B cell (primary cell): Measurements from ENCODE around the gene ZNF827. TPM values are rescaled to one million over a fixed set of nuclear protein-coding genes. Genes with fewer than 3 reads are reported as not detected.

Experiments used
- ATAC-seq: fragments of 200-7000 bp; cut with Tn5 transposase; one replicate; pipeline ENCODE4 v1.10.0; 2021; ENCODE audit warnings: low read depth, mild to moderate bottlenecking, moderate number of reproducible peaks, moderate library complexity
- CTCF ChIA-PET: fragments of 350-600 bp; sonication (Branson Sonifier 250); formaldehyde crosslinking; loops from one replicate; lab custom pipeline; 2021; ENCODE audit warnings: antibody characterized with exemption, inconsistent platforms; lab: Charles Lee
- POLR2A ChIA-PET: fragments of 350-600 bp; sonication (Branson Sonifier 250); formaldehyde crosslinking; loops from one replicate; lab custom pipeline; 2021; ENCODE audit warnings: antibody characterized with exemption; lab: Charles Lee
- DNase-seq: peaks from one replicate; pipeline ENCODE4 v3.0.0; 2013
- H2AFZ ChIP-seq: 2 replicates; pipeline ENCODE4 v1.6.1; 2012; ENCODE audit warnings: mild to moderate bottlenecking, low read depth, low read length; ENCODE audit not compliant: insufficient read depth, poor library complexity, severe bottlenecking
- H3K27ac ChIP-seq, 2 donors: 1 replicate in 1 of 2; 2 replicates in 1 of 2; pipeline ENCODE4 v1.5.1; 2012 to 2013; ENCODE audit warnings: low read length in 2 of 2, mild to moderate bottlenecking in 2 of 2, moderate library complexity in 1 of 2
- H3K27me3 ChIP-seq, 4 experiments: fragments of 200-600 bp in 1 of 4; sonication (generic) in 1 of 4; replicated peaks in 1 of 4; 1 replicate in 2 of 4; 2 replicates in 2 of 4; pipeline versions ENCODE4 v1.6.1 to v1.7.0; 2013 to 2016; ENCODE audit warnings: low read length in 3 of 4, mild to moderate bottlenecking in 2 of 4, mixed read lengths in 1 of 4, moderate library complexity in 1 of 4; ENCODE audit not compliant: insufficient read depth in 4 of 4, control insufficient read depth in 3 of 4; ENCODE audit errors: control extremely low read depth in 1 of 4
- H3K36me3 ChIP-seq, 2 experiments: replicated peaks in 1 of 2; 1 replicate in 1 of 2; 2 replicates in 1 of 2; pipeline versions ENCODE4 v1.6.1 to v1.7.1; 2013; ENCODE audit warnings: low read length in 1 of 2; ENCODE audit not compliant: insufficient read depth in 2 of 2, control insufficient read depth in 1 of 2; ENCODE audit errors: control extremely low read depth in 1 of 2, extremely low read depth in 1 of 2
- H3K4me1 ChIP-seq, 2 donors: fragments of 200-600 bp in 1 of 2; sonication (generic) in 1 of 2; 1 replicate in 1 of 2; 2 replicates in 1 of 2; pipeline versions ENCODE4 v1.5.1 to v1.6.1; 2013 to 2017; ENCODE audit warnings: low read length in 2 of 2; ENCODE audit not compliant: control insufficient read depth in 2 of 2, insufficient read depth in 2 of 2
- H3K4me2 ChIP-seq: replicated peaks from 2 replicates; pipeline ENCODE3; 2012; ENCODE audit warnings: mild to moderate bottlenecking, low read depth, low read length; ENCODE audit not compliant: poor library complexity, severe bottlenecking
- H3K4me3 ChIP-seq, 5 experiments: fragments of 200-600 bp in 1 of 5; sonication (generic) in 1 of 5; 1 replicate in 3 of 5; 2 replicates in 2 of 5; pipeline versions ENCODE4 v1.5.1 to v1.7.0; 2011 to 2016; ENCODE audit warnings: low read length in 4 of 5, mild to moderate bottlenecking in 4 of 5, low read depth in 2 of 5, control low read depth in 1 of 5, moderate library complexity in 1 of 5; ENCODE audit not compliant: insufficient read depth in 1 of 5; ENCODE audit errors: control extremely low read depth in 1 of 5, extremely low read depth in 1 of 5
- H3K79me2 ChIP-seq: fragments of 200-600 bp; sonication (generic); one replicate; pipeline ENCODE4 v1.6.0; 2016; ENCODE audit warnings: low read length; ENCODE audit not compliant: control insufficient read depth, insufficient read depth
- H3K9ac ChIP-seq: fragments of 200-600 bp; sonication (generic); 2 replicates; pipeline ENCODE4 v1.6.1; 2017; ENCODE audit warnings: mild to moderate bottlenecking, low read length, moderate library complexity
- H3K9me3 ChIP-seq, 3 donors: one replicate each; pipeline versions ENCODE4 v1.6.1 to v1.7.1; 2013; ENCODE audit warnings: low read length in 2 of 3; ENCODE audit not compliant: control insufficient read depth in 2 of 3, insufficient read depth in 1 of 3; ENCODE audit errors: control extremely low read depth in 1 of 3
- H4K20me1 ChIP-seq: 2 replicates; pipeline ENCODE4 v1.6.0; 2012; ENCODE audit warnings: mild to moderate bottlenecking, low read length; ENCODE audit not compliant: insufficient read depth, control insufficient read depth, poor library complexity, severe bottlenecking
- H3K27ac Mint-ChIP-seq: one replicate; pipeline ENCODE4 v1.8.0; 2021; ENCODE audit warnings: mixed read lengths
- H3K27me3 Mint-ChIP-seq: one replicate; pipeline ENCODE4 v1.8.0; 2021; ENCODE audit warnings: mixed read lengths
- H3K4me1 Mint-ChIP-seq: one replicate; pipeline ENCODE4 v1.8.0; 2021; ENCODE audit warnings: mixed read lengths
- H3K4me3 Mint-ChIP-seq: one replicate; pipeline ENCODE4 v1.8.0; 2021; ENCODE audit warnings: mixed read lengths
- H3K9me3 Mint-ChIP-seq: one replicate; pipeline ENCODE4 v1.8.0; 2022; ENCODE audit warnings: mixed read lengths; ENCODE audit not compliant: insufficient read depth
- EZH2 ChIP-seq: IDR thresholded peaks from 2 replicates; pipeline ENCODE4 v1.6.1; 2012; ENCODE audit warnings: borderline replicate concordance, low read depth, mild to moderate bottlenecking, moderate library complexity, low read length; ENCODE audit not compliant: insufficient read depth, poor library complexity, severe bottlenecking
- WGBS: methylation state at CpG from one replicate; pipeline ENCODE4 v1.1.5; 2013; ENCODE audit warnings: missing lambda C conversion rate; ENCODE audit not compliant: insufficient coverage; 5-methylcytosine and 5-hydroxymethylcytosine counted together
- intact Hi-C: fragments of 100-400 bp; cut with micrococcal nuclease; formaldehyde crosslinking; loops from one replicate; pipeline ENCODE4 v1.10.0; 2022
- polyA plus RNA-seq: library from polyadenylated mRNA; depleted of rRNA; stranded (reverse); fragments of >200 nt; gene quantifications from 2 replicates; pipeline ENCODE4 v1.2.3, GENCODE V29; 2012
- total RNA-seq, 2 donors: library from RNA; stranded (reverse); fragments of 120-200 nt in 1 of 2; gene quantifications; 1 replicate in 1 of 2; 2 replicates in 1 of 2; pipeline versions ENCODE4 v1.2.3 to v1.2.4, GENCODE V29; 2013 to 2022
- TF ChIP-seq, protein P1 (sequence below): fragments of 200-600 bp; IDR thresholded peaks from one replicate; pipeline ENCODE4 v1.8.0; 2022; ENCODE audit warnings: antibody characterized with exemption, mild to moderate bottlenecking

Gene ZNF827
- total and polyA plus RNA-seq, 2 donors (not counting 1 experiment from before 2014, with no cell fraction given) = 20.6 to 30.1 TPM

DNA sequence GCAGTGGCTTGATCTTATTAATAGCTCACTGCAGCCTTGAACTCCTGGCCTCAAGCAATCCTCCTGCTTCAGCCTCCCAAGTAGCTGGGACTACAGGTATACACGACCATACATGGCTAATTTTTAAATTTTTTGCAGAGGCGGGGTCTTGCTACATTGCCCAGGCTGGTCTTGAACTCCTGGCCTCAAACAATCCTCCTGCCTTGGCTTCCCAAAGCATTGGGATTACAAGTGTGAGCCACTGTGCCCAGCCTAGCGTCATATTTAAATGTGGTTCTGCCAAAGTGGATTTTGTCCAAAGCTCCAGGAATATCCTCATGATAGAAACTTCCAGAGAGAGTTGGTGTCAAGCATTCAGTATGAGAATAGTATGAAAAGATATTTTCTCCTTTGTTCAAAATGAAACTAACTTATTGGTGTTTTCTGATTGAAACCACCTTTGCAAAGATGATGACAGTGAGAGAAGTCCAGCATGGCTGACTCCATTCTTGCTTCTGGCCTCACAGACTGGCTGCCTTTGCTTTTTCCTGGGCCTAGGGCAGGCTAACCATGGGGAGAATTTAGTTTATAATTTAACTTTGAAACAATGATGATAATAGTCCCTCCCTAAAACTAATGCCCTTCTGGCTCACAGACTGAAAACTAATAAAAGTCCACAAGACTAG lies 129.6 kb downstream of the ZNF827 start:
- 80% methylated on average over 2 of the region's 3 CpGs for WGBS

DNA sequence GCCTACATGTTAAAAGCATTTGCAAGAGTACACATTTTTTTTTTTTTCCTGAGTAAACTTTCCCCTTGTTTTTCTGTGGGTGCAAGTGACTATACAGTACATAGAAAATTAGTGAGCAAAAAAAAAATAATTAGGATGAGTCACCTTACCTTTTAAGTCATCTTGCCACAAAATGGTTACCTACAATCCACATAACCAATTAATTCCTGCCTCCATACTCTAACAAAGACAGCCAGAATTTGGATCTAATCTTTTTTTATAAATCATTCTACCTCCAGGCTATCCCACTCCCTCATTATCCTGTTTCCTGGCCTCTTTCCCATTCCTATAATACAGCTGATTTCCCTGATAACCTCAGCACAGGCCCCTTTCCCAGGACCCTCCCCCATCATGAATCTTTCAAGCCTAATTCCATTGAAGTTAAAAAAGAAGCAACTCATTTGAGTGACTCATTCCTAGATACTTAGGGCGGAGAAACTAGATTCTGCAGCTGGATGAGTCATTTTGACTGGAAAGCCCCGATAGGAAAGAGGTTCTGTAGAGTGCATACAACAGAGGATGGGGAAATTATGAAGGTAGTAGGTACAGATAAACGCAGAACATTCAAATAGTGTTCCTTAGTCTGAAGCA lies 130.5 kb downstream of the ZNF827 start:
- TF ChIP-seq, protein P1, sequence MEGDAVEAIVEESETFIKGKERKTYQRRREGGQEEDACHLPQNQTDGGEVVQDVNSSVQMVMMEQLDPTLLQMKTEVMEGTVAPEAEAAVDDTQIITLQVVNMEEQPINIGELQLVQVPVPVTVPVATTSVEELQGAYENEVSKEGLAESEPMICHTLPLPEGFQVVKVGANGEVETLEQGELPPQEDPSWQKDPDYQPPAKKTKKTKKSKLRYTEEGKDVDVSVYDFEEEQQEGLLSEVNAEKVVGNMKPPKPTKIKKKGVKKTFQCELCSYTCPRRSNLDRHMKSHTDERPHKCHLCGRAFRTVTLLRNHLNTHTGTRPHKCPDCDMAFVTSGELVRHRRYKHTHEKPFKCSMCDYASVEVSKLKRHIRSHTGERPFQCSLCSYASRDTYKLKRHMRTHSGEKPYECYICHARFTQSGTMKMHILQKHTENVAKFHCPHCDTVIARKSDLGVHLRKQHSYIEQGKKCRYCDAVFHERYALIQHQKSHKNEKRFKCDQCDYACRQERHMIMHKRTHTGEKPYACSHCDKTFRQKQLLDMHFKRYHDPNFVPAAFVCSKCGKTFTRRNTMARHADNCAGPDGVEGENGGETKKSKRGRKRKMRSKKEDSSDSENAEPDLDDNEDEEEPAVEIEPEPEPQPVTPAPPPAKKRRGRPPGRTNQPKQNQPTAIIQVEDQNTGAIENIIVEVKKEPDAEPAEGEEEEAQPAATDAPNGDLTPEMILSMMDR = no peak
- TF ChIP-seq EZH2 = no peak
- Mint-ChIP-seq H3K4me3 (peak overlapping the region; percentile 5), H3K4me1 (peaks cover 3% of the 10 kb centered on the region), H3K9me3 (peaks cover 7% of the 10 kb centered on the region), H3K27me3 (no peaks in the 10 kb centered on the region), H3K27ac (peak overlapping the region; percentile 13)
- peaks cover 5 to 6% of the 10 kb centered on the region in 2 experiments for H3K36me3 ChIP-seq
- intact Hi-C loops = no loop called here
- no peaks in the 10 kb centered on the region for H3K27me3 ChIP-seq
- H3K4me3 ChIP-seq = no peak overlapping the region
- no peak overlapping the region for H3K27ac ChIP-seq
- H3K4me2 ChIP-seq = no peak overlapping the region
- H3K4me1 ChIP-seq = no peaks in the 10 kb centered on the region
- no peak for ATAC-seq
- H3K9me3 ChIP-seq = peaks cover 5 to 12% (median 9%) of the 10 kb centered on the region in 3 donors
- POLR2A ChIA-PET = no interaction called here
- no peak overlapping the region for H2AFZ ChIP-seq
- CTCF ChIA-PET = no interaction called here
- no peak overlapping the region for H3K9ac ChIP-seq
- 76% methylated on average over 2 of the region's 3 CpGs for WGBS
- DNase-seq = no peak
- H3K79me2 ChIP-seq = no peaks in the 10 kb centered on the region
- H4K20me1 ChIP-seq = no peaks in the 10 kb centered on the region

More for the DNA sequence above, 129.6 kb downstream of the ZNF827 start:
- Histone ChIP-seq H3K4me1 (no peaks in the 10 kb centered on the region), H3K36me3 (peaks cover 6 to 12% of the 10 kb centered on the region in 2 experiments), H3K9ac (no peak overlapping the region), H3K27me3 (no peaks in the 10 kb centered on the region), H3K27ac (no peak overlapping the region), H2AFZ (no peak overlapping the region), H3K9me3 (peaks cover 5 to 12% (median 9%) of the 10 kb centered on the region in 3 donors), H3K4me2 (no peak overlapping the region), H3K4me3 (no peak overlapping the region), H3K79me2 (no peaks in the 10 kb centered on the region), H4K20me1 (no peaks in the 10 kb centered on the region)
- Mint-ChIP-seq H3K4me3 (no peak overlapping the region), H3K27me3 (no peaks in the 10 kb centered on the region), H3K27ac (no peak overlapping the region), H3K4me1 (peaks cover 3% of the 10 kb centered on the region), H3K9me3 (peaks cover 7% of the 10 kb centered on the region)
- TF ChIP-seq EZH2 = no peak
- TF ChIP-seq, protein P1 = no peak
- intact Hi-C loops = no loop called here
- CTCF ChIA-PET = no interaction called here
- ATAC-seq (no peak), DNase-seq (no peak)
- POLR2A ChIA-PET = no interaction called here
